Adrenal gland (tissue), 5 donors: ENCODE results near the gene IL18BP.

Experiments used
- CTCF ChIP-seq, 6 experiments: fragments of 450-650 bp in 4 of 6; fragments of 200-600 bp in 2 of 6; sonication (generic) in 1 of 6; IDR thresholded peaks; 1 replicate in 5 of 6; 2 replicates in 1 of 6; pipeline versions ENCODE4 v1.5.1 to v1.8.0; 2016 to 2021; ENCODE audit warnings: antibody characterized with exemption in 6 of 6, mild to moderate bottlenecking in 2 of 6, moderate library complexity in 1 of 6
- POLR2A ChIP-seq, 2 donors: fragments of 450-650 bp; IDR thresholded peaks; one replicate each; pipeline ENCODE4 v1.6.1; 2017; ENCODE audit warnings: antibody characterized with exemption in 2 of 2, mild to moderate bottlenecking in 2 of 2, moderate library complexity in 1 of 2
- donor health status: DM: no; HTN: no; CAD: no.

- TF ChIP-seq POLR2A (IDR thresholded peaks at IDR 0.05), result no peak
- no peak for TF ChIP-seq CTCF (IDR thresholded peaks at IDR 0.05)
Observed at GRCh38 chr11:71987521-71987920, 11.2 kb upstream of the IL18BP start.
